Measurements from ENCODE around the gene PTPN6.

PTPN6 gene

DNA sequence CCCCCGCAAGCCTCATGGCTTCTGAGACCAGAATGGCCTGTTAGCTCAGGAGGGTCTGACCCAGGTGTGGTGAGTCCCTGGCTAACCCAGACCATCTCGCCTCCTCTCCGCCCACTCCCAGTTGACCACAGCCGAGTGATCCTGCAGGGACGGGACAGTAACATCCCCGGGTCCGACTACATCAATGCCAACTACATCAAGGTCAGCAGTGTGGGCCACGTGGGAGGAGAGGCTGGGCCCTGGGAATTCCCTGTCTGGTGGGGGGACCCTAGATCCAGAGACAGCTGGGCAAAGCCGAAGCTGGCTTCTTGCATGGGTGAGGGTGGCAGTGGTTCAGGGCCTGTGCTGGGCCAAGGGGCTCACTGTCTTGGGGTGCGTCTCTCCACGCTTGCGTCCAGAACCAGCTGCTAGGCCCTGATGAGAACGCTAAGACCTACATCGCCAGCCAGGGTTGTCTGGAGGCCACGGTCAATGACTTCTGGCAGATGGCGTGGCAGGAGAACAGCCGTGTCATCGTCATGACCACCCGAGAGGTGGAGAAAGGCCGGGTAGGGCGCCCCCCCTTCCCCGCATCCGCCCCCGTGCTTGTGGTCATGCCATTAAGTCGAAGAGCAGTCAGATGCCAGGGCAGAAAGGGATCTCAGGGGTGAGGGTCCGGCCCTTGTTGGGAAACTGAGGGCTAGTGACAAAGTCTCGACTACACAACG is 5.0 kb downstream of the PTPN6 start:
- no peak for DNase-seq (ENCODE audit: low read depth)

DNA sequence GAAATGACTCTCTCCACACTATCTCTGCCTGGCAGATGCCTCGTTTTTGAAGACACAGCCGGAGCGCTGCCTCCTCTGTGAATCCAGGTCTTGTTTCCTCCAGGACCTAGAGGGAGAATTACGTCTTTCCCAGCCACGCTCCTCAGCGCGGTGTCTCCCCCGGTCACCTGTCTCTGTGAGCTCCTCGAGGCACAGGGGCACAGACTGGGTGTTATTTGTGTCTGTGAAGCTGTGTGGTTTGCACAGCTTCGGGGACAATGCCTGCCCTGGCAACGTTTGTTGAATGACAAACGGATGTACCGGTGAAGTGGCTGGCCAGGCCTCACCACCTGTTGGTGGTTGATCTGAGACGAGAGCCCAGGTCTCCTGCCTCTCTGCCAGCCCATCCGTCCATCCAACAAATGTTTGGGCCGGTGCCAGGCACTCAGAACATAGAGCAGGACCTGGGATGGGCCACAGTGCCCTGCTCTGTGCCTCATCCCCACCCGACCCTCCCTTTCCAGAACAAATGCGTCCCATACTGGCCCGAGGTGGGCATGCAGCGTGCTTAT is 6.1 kb downstream of the PTPN6 start:
- DNase-seq (ENCODE audit: low read depth): no peak

DNA sequence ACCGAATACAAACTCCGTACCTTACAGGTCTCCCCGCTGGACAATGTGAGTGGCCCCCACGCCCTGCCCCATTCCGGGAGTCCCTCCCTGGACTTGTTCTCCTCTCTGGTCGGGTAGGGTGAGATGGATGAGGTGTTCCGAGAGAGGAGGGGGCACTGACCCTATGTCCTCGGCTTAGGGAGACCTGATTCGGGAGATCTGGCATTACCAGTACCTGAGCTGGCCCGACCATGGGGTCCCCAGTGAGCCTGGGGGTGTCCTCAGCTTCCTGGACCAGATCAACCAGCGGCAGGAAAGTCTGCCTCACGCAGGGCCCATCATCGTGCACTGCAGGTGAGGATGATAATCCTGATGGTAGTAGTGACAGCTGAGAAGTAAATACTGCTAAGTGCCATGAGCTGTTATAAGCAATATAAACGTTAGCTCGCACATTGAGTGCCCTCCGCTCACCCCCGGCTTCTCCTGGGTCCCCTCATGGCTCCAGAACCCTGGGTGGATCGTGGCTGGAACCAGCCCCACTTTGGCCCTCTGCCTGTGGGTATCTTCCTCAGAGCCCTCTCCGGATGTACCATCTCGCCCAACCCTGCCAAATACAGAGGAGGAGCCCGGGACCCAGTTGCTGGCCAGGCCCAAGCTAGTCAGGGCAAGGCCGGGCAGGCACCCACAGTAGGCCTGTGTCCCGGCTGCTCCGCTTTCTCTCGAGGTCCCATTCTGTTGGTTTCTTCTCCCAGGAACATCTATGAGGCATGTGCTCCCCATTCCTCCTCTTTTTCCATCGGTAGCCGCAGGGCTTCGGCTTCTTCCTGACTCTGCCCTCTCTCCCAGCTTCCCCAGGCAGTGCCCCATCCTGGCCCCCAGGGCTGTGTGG is 6.8 kb downstream of the PTPN6 start:
- DNase-seq (ENCODE audit: low read depth): no peak

- DNase-seq (ENCODE audit: low read depth): no peak
Measured at GRCh38 chr12:6958609-6959057, 7.5 kb downstream of the PTPN6 start.

DNA sequence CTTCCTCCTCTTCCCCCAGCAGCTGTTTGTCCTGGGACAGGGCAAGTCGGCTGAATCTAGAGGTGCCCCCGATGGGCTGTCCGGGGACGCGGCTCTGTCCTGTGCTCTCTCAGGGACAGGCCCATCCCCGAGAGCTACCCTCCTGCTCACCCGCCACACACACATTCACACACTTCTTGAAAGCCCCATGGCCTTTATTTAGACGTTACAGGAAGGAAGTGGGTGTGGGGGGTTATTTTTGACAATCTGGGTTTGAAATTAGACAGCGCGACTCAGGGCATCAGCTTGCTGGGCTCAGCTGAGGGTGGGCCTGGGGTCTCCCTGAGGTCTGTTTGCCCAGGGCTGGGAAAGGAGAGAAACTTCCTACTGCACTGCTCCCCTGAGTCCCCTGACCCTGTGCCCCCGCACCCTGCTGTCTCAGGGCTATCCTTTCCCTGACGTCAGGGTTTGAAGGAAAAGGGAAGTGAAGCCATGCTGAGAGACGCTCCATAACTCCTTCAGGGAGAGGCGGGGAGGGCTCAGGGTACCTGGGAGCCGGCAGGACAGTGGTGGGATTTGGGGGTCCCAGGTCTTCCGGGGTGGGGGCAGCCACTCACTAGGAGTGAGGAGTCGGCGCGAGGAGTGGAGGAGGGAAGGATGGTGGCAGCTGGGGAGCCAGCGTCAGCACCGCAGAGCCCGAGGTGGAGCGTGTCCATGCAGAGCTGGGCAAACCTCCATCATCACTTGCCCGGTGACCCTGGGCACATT is 8.1 kb downstream of the PTPN6 start:
- DNase-seq (ENCODE audit: low read depth): no peak

GRCh38 chr12:6959805-6960592 is 8.8 kb downstream of the PTPN6 start:
- no peak for DNase-seq (ENCODE audit: low read depth)

- no peak for DNase-seq (ENCODE audit: low read depth)
Measured at GRCh38 chr12:6960593-6961277, 9.6 kb downstream of the PTPN6 start.

- no peak for DNase-seq (ENCODE audit: low read depth)
Measured at GRCh38 chr12:6961278-6961694, 10.1 kb downstream of the PTPN6 start.

DNA sequence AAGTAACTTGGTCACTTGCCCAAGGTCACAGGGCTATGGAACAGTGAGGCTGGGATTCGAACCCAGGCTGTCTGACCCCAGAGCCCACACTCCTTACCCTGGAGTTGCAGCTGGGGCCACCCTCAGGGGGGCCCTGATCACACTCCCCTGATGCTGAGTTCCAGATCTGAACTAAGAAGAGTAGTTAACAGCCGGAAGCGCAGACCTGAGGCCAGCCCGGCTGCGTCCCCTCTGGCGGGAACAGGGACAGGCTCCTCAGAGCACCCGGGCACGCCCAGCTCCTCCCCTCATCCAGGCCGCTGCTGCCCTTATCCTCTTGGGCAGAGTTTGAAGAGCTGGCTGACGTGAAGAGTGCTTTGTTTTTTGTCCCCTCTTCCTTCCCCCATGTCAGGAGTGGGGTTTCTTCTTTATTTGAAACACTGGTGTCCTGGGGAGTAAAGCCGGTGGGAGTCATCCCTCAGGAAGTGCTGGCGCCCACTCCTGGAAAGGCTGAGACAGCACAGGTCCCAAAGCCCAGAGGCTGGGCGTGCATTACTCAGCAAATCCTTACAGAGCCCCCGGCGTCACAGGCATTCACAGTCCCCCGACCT is 10.6 kb downstream of the PTPN6 start:
- DNase-seq (ENCODE audit: low read depth): no peak

- no peak for DNase-seq (ENCODE audit: low read depth)
Measured at GRCh38 chr12:6962285-6963015, 11.3 kb downstream of the PTPN6 start.

GRCh38 chr12:6963016-6963731 is 12.0 kb downstream of the PTPN6 start:
- DNase-seq (ENCODE audit: low read depth): no peak

- no peak for DNase-seq (ENCODE audit: low read depth)
Measured at GRCh38 chr12:6963791-6964413, 12.7 kb downstream of the PTPN6 start.

DNA sequence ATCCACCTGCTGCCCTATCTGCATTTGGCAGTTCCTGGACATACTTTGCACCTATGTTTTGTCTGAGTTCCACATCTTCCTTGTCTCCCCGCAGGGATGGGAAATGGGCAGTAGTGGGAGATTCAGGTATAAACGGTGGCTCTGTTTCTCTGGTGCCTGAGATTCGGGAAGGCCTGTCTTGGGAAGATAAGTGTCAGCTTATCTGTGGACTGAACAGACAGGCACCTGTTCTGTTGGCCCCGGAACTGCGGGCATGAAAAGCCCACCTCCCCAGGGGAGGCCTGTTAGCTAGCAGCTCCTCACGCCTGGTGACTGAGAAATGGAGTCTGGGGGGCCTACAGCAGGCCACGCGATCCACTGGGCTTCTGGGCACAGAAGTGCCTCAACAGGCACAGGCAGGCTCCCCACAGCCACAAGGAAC is 13.5 kb downstream of the PTPN6 start:
- DNase-seq (ENCODE audit: low read depth): no peak

DNA sequence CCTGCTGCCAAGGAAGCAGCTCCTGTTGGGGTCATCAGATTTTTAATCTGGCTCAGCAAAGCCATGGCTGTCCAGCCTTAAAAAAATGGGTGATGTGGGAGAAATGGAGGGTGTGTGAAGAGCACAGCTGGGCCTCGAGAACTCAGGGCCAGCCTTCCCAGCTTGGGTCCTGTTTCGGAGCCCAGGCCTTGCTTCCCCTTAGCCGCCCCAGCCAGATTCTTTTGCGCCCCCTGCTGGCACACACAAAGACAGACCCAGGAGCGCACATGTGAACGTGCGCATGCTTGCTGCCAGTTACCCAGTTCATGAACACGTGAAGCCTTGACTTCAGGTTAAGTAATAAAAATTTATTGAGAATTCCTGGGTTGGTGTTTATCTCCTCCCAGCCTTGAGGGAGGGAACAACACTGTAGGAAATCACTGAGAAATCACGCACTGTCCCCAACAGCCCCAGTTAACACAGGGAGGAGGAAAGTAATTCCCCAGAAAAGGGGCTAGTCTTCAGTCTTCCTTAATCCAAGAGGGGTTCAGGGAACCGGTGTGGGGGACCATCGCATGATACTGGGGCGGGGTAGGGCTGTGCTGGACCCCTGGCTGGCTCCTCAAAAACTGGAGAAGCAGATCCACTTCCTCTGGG is 14.0 kb downstream of the PTPN6 start:
- DNase-seq (ENCODE audit: low read depth): no peak

DNA sequence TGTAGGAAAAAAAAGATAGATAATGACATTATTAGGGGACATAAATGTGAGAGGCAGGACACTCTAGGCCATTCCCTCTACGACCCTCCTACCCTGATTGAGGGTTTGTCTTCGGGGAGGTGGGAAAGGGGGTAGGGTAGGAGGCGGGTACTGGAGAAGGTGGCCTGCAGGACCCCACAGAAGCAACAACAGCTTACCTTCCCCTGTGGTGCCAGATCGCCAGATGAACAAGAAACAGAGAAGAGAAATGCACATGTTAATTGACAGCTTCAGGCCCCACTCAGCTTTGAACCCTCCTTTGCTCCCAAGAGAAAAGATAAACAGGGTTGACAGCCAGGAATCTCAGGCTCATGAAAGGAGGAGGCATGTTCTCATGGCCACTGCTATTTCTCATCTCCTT is 14.6 kb downstream of the PTPN6 start:
- no peak for DNase-seq (ENCODE audit: low read depth)

DNA sequence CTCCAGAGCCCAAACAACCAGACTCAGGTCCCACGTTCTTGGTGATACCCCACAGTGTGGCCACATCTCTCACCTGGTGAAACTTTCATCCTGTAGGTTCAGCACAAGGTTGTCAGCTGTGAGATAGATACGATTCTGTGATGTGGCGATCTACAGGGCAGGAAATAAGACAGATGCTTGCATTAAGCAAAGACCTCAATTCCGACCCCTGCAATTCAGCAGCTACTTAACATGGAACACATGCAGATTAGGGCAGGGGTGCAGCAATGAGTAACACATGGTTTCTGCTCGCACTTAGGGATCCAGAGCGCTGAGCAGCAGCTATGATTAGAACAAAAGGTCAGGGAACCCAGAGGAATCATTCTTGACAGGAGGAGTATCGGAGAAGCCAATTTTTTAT is 15.2 kb downstream of the PTPN6 start:
- no peak for DNase-seq (ENCODE audit: low read depth)

- DNase-seq (ENCODE audit: low read depth): no peak
Measured at GRCh38 chr12:6967651-6968100, 16.5 kb downstream of the PTPN6 start.

- no peak for DNase-seq (ENCODE audit: low read depth)
Measured at GRCh38 chr12:6968426-6968825, 17.3 kb downstream of the PTPN6 start.
